SK-N-MC (cell line): ENCODE measurements around the gene ARID5B.

ENCODE experiments used
- EZH2 ChIP-seq: fragments of 200-600 bp; sonication (generic); IDR thresholded peaks from one replicate; pipeline ENCODE4 v1.6.1; 2017; ENCODE audit warnings: antibody characterized with exemption
- FOXP2 ChIP-seq: optimal IDR thresholded peaks from 2 replicates; pipeline ENCODE3; 2011; ENCODE audit warnings: mild to moderate bottlenecking, moderate library complexity; ENCODE audit not compliant: insufficient read depth; ENCODE audit errors: extremely low read length, control extremely low read depth
- POLR2AphosphoS5 ChIP-seq: IDR thresholded peaks from 2 replicates; pipeline ENCODE4 v1.6.1; 2012; ENCODE audit warnings: mild to moderate bottlenecking, low read depth, low read length, borderline replicate concordance

DNA sequence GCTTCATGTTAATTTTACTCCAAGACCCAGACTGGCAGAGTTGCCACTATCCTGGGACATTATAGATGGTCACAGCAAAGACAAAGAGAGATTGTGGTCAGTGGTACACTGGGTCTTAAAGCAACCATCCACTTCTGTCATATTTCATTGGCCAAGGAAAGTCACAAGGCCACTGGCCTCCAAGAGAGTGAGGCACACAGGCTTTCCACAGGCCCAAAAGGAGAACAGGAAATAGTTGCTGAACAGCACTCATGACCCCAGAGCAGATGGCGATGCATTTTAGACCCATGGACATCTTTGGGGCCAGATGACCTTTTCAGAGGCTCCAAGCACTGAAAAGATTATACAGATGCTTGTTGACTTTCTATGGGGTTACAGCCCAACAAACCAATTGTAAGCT lies 97.4 kb downstream of the ARID5B start:
- no peak for TF ChIP-seq POLR2AphosphoS5
- TF ChIP-seq EZH2, result no peak
- no peak for TF ChIP-seq FOXP2
